Kidney tubule cell (primary cell): ENCODE data around the gene DCAKD.
"Not testable (repeated sequence)": the region's sequence is repeated elsewhere in the genome, so short reads cannot be mapped to it uniquely, and the experiment has no call there.

Experiments used
- DNase-seq: peaks from one replicate; pipeline ENCODE4 v3.0.0-alpha.2; 2018; ENCODE audit warnings: low spot score

The DCAKD gene

DNA sequence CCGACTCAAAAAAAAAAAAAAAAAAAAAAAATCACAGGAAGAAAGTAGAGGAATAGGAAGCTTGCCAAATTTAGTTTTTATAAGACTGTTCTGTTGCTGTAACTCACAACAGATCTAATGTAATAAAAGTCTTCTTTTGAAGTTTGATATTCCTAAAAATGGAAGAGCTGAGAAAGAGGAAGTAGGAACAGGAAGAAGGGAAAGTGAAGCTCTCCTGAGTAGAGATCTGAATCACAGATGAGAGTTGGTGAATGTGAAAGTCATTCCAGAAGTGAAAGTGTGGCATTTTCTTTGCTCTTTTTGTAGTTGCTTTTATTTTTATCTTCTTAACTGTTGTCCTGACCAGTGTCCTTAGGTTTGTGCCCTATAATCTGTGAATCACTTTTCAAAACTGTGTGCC is 11.8 kb upstream of the DCAKD start:
- DNase-seq = peak; percentile 52

DNA sequence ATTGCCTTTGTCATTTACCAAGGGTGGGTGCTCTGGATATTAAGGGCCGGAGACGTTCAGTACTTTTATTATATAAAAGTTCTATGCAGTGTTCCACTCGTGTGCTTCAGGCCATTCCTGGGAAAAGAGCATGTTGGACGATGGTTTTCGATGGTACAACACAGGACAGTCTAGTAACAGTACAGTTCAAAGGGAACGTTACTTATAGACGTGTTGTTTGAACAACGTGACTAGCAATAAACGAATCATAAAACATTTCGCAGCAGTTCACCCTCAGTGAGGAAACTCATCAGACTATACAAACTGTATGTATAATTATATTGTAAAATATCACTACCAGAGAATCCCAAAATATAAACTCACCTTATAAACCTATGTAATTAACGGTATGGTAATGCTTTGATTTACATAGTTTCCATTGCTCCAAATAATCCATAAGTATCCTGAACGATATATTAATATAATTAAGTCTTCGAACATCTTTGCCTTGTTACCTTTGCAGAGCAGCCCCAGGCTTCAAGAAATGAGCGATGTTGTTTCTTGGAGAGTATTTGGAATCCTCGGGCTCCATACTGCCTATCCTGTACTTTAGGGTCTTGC is 10.3 kb upstream of the DCAKD start:
- no peak for DNase-seq

DNA sequence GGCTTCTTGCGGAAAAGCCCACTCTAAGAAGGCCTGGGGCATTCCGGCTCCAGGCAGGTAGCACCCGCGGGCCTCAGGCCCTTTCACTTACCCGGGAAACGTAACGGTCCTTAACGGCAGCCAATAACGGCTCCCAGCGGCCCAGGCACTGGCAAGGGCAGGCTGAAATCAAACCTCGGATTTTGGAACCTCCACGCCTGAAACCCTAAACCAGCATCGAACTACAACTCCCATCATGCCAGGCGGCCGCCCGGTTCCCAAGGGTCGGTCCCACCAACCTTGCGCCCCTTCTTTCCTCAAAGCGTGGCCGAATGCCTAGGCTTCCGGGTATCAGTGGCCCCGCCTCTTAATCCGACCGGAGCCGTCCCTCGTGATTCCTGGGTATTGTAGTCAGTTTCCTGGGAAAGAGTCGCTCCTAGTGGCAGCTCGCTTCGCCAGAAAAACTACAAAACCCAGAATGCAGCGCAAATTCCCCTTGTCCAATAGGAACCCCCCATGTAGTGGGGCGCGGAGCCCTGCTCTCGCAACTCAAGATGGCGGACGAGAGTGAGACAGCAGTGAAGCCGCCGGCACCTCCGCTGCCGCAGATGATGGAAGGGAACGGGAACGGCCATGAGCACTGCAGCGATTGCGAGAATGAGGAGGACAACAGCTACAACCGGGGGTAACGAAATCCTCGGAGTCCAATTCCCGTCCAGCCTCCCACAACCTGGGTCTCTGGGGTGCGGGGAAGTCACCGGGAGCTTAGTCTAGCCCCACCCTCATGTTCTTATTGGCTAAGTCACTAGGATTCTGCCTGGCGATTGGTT is 9.6 kb upstream of the DCAKD start, which contains the start of gene NMT1:
NMT1 (plus strand) TSS at position 521 of the 809 bp plus-strand sequence; CDS start at position 534, 13 bp downstream.
- DNase-seq = peak; percentile 100

DNA sequence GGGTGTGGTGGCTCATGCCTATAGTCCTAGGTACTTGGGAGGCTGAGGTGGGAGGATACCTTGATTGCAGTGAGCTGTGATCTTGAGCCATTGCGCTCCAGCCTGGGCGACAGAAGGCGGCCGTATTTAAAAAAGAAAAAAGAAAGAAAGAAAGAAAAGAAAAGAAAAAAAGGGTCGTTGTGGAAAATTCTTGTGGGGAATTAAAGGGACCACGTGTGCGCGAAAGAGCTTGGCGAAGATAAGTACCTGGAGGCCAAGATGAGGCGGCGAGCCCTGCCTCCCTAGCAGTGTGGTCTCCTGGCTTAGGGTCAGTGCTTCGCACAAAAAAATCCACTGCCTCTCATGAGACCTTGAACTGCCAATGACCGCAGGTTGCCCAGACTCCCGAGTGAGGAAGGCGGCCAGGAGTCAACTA is 9.0 kb upstream of the DCAKD start:
- DNase-seq = no peak

GRCh38 chr17:45052052-45052772 is 780 bp upstream of the DCAKD start:
- peak; percentile 29 for DNase-seq

- not testable (repeated sequence) for DNase-seq
Observed at GRCh38 chr17:45051720-45052051, 254 bp upstream of the DCAKD start.

DNA sequence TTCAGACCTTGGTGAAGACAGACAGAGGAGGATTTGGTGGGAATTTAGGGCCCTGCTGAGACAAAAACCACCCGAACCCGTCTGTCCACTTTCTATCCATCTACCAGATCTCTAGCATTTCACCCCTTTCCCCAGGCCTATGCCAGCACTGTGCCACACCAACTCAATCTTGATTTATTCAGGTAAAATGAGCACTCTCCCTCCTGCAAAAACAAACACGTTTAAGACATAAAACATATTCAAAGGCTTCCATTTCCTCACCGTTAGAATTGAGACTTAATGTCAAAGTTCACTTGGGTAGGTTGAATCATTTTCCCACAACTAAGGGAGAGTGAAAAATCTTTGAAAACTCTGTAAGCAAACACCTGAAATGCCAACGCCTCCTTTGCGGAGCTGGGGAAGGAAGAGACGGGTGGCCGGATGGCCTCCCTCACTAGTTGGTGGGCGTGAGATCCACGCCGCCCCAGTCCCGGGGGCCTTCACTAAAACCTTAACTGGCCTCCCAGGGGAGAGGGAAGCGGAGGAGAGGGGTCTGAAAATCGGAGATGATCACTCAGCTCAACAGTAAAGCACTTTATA is 862 bp downstream of the DCAKD start:
- DNase-seq = peak; percentile 53

GRCh38 chr17:45048795-45049563 is 2.5 kb downstream of the DCAKD start:
- no peak for DNase-seq

GRCh38 chr17:45046537-45047125 is 4.8 kb downstream of the DCAKD start:
- peak; percentile 93 for DNase-seq

- DNase-seq = no peak
Observed at GRCh38 chr17:45043813-45044540, 7.5 kb downstream of the DCAKD start.

DNA sequence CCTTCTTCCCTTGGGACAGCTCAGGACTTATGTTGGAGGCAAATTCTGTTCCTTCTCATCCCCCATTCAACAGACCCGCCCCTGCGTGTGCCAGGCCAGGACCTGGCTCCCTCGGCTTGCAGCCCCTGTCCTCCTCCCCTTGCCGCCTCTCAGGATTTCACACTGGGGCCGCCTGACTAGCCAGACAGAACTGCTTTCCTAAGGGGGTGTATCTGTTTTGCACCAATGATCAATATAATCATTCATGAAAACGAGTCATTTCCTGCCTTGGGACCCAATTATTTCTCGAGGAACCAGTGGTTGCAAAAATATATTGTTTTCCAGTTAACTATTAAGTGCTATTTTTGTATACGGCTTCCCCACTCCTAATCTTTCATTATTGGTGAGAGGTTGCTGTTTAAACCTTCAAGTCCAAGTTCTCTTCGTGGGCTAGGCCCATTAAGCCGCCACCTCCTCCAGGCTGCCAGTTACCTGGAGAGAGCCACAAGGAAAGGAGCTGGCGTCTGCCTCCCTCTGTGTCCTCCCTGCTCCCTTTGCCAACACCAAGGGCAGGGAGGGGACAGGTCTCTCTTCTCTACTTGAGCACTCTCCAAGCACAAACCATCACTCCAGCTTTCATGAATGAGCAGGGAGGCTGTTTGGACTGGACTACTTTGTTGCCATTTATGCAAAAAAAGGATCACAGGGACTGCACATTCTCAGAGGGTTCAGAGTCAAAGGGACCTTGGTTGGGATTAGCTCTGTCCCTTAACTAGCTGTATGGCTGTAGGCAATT is 8.9 kb downstream of the DCAKD start:
- peak; percentile 59 for DNase-seq

DNA sequence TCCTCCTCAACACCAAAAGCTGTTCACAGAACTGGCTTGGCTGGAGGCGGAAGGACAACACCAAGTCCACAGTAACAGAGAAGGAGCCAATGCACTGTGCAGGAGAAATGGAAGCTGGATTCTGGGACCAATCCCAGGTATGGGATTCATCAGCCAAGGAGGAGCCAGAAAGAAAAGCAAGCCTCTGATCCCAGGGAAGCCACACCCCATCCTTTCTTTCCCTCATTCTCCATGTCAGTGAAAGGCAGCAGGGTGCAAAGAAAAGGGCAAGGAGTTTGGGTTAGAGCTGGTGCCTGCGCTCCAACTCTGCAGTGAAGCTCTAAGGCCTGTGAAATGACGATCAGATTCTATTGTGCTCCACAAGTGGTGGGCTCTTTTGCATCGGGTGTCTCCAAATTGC is 11.0 kb downstream of the DCAKD start:
- DNase-seq = no peak

- DNase-seq = no peak
Observed at GRCh38 chr17:45038728-45039634, 12.5 kb downstream of the DCAKD start.

GRCh38 chr17:45036691-45037090 is 14.7 kb downstream of the DCAKD start:
- no peak for DNase-seq

- no peak for DNase-seq
Observed at GRCh38 chr17:45035848-45036247, 15.6 kb downstream of the DCAKD start.

DNA sequence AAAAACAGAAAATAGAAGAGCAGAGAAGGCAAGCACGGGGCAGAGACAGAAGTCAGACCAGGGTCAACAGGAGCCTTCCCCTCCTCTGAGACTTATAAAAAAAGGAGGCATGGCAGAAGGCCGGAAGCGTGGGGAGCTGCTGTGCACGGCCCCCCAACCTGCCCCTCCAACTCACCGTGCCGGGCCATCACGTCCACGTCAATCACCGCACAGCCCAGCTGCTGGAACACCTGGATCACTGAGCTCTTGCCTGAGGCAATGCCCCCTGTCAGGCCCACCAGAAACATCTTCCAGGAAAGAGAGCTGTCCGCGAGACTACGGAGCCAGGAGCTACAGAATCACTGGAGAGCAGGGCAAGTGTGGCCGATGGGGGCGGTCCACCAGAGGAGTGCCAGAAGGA is 16.8 kb downstream of the DCAKD start:
- no peak for DNase-seq

- no peak for DNase-seq
Observed at GRCh38 chr17:45032174-45032541, 19.3 kb downstream of the DCAKD start.

GRCh38 chr17:45031231-45032173 is 19.9 kb downstream of the DCAKD start:
- no peak for DNase-seq
